Measurements from ENCODE around the gene OGDH. TPM values are rescaled to one million over a fixed set of nuclear protein-coding genes. Genes with fewer than 3 reads are reported as not detected.

OGDH gene
- total RNA-seq, 2 donors from 2014 or later, result 277 to 390 TPM

- no peak for DNase-seq (ENCODE audit: low spot score)
- H3K4me1 ChIP-seq, result peaks cover 0 to 82% of the 10 kb centered on the region in 2 donors
- H3K9me3 ChIP-seq, result no peaks in the 10 kb centered on the region
- H3K27ac ChIP-seq, result peak overlapping the region; percentile 88 to 90
- TF ChIP-seq CTCF (IDR thresholded peaks at IDR 0.05), result no peak
- peaks cover under 1% of the 10 kb centered on the region for H3K36me3 ChIP-seq
- no peaks in the 10 kb centered on the region for H3K27me3 ChIP-seq
- no peak overlapping the region for H3K4me3 ChIP-seq
These were observed 25.8 kb downstream of the OGDH start for GRCh38 chr7:44632196-44632595.

- H3K4me3 ChIP-seq, result no peak overlapping the region
- peak; percentile 84 for DNase-seq (ENCODE audit: low spot score)
These were observed 27.1 kb downstream of the OGDH start for GRCh38 chr7:44633254-44634186.

DNA sequence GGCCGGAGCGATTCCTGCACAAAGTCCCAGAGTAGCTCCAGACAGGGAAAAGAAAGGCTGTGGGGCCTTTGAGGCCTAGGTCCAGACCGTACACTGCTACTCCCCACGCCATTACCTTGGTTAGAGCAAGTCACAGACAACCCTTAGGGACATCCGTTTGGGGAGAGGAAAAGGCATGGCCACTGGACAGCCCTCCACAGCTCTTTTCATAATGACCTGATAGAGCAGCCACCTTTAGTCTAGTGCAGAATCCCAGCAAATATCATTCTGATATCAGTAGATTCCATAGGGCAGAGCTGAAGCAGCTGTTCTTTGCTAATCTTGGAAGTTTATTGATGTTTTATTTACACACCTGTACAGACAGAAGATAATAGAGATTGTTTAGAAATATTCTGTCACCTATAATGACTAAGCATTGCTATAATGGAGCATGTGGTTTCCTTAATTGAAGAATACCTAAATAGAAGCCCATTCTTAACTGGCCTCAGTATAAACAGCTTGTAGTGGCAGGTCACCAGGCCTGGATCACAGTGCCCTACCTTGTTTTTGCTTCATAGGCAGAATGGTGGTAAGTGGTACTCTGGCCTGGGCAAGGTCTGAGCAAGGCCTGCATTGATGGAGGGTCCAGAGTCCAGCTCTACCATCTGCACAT lies 27.9 kb downstream of the OGDH start:
- no peak for TF ChIP-seq CTCF (IDR thresholded peaks at IDR 0.05)
- Histone ChIP-seq H3K4me1 (peaks cover 0 to 92% of the 10 kb centered on the region in 2 donors), H3K36me3 (no peaks in the 10 kb centered on the region), H3K27me3 (no peaks in the 10 kb centered on the region), H3K27ac (peak overlapping the region; percentile 88 to 90), H3K4me3 (no peak overlapping the region), H3K9me3 (no peaks in the 10 kb centered on the region)
- DNase-seq (ENCODE audit: low spot score), result no peak

More at GRCh38 chr7:44633254-44634186, 27.1 kb downstream of the OGDH start:
- Histone ChIP-seq H3K9me3 (no peaks in the 10 kb centered on the region), H3K4me1 (peaks cover 0 to 84% of the 10 kb centered on the region in 2 donors), H3K27ac (peak overlapping the region; percentile 88 to 90), H3K36me3 (no peaks in the 10 kb centered on the region), H3K27me3 (no peaks in the 10 kb centered on the region)
- TF ChIP-seq CTCF (IDR thresholded peaks at IDR 0.05), result no peak

GRCh38 chr7:44634839-44635591 lies 28.6 kb downstream of the OGDH start:
- Histone ChIP-seq H3K4me3 (no peak overlapping the region), H3K27ac (peak overlapping the region; percentile 88 to 90), H3K9me3 (no peaks in the 10 kb centered on the region), H3K4me1 (peaks cover 0 to 96% of the 10 kb centered on the region in 2 donors), H3K27me3 (no peaks in the 10 kb centered on the region), H3K36me3 (no peaks in the 10 kb centered on the region)
- no peak for TF ChIP-seq CTCF (IDR thresholded peaks at IDR 0.05)
- DNase-seq (ENCODE audit: low spot score), result peak; percentile 58

DNA sequence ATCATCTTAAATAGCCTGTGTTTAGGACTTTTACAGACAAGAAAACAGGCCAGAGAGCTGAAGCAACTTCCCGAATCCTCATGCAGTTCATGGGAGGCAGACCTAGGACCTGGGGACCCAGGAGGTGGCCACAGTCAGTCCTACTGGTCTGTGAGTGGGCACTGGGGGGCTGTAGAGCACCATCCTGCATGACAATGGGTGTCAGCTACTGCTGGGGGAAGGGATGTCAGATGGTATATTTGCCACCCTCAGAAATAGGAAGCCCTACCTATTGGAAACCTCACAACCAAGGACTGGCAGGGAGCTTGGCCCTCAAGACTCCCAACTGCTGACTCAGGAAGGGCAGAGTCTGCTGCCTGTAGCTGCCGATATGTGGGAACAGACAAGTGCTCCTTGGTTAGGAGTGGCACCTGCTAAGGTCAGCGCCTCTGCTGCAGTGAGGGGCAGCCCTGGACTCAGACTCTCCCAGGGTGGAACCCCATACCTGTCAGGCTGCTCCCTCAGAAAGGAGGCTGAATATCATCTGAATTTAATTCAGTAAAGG lies 29.7 kb downstream of the OGDH start:
- DNase-seq (ENCODE audit: low spot score), result peak; percentile 51
- no peak for TF ChIP-seq CTCF (IDR thresholded peaks at IDR 0.05)
- H3K27me3 ChIP-seq, result no peaks in the 10 kb centered on the region

More for the DNA sequence above, 29.7 kb downstream of the OGDH start:
- Histone ChIP-seq H3K4me3 (no peak overlapping the region), H3K4me1 (peaks cover 0 to 94% of the 10 kb centered on the region in 2 donors), H3K9me3 (no peaks in the 10 kb centered on the region), H3K27ac (peak overlapping the region; percentile 88 to 90), H3K36me3 (no peaks in the 10 kb centered on the region)

All from right atrium auricular region (tissue), 2 donors.